ENCODE data around the gene SH2D3C. TPM values are rescaled to one million over a fixed set of nuclear protein-coding genes. Genes with fewer than 3 reads are reported as not detected.

SH2D3C gene
- total RNA-seq, 1 experiment from 2014 or later = 0.79 TPM

- Histone ChIP-seq H3K79me2 (ENCODE audit: low read depth) (no peaks in the 10 kb centered on the region), H3K27me3 (ENCODE audit: insufficient read depth, low read depth) (no peaks in the 10 kb centered on the region), H2AFZ (peak overlapping the region; percentile 82), H3K4me2 (peak overlapping the region; percentile 71), H4K20me1 (ENCODE audit: insufficient read depth) (no peaks in the 10 kb centered on the region), H3K9me2 (ENCODE audit: insufficient read depth) (no peaks in the 10 kb centered on the region), H3K36me3 (ENCODE audit: low read depth) (no peaks in the 10 kb centered on the region), H3K4me1 (replicated peaks; ENCODE audit: insufficient read depth) (peaks cover 4% of the 10 kb centered on the region), H3F3A (ENCODE audit: insufficient read depth, low read depth) (no peaks in the 10 kb centered on the region; the same call in 1 of the 2 replicates), H3K4me3 (peak overlapping the region; percentile 40; the same call in 1 of the 2 replicates), H3K9me3 (ENCODE audit: insufficient read depth, low read depth) (no peaks in the 10 kb centered on the region), H3K27ac (no peak overlapping the region)
- no peak for TF ChIP-seq CTCF (conservative IDR thresholded peaks at IDR 0.05)
- TF ChIP-seq EZH2 (IDR thresholded peaks at IDR 0.05; ENCODE audit: low read depth) = no peak
- TSS peak; percentile 89 for BruUV-seq (replicated peaks)
- DNase-seq = peak; percentile 88 to 97
- ChIA-PET POLR2A (ENCODE audit: unreplicated experiment) (no interaction called here), CTCF (no interaction called here)
- intact Hi-C loops (cut with micrococcal nuclease; ENCODE audit: unreplicated experiment) = no loop called here
Measured at GRCh38 chr9:127698985-127699670, 79.3 kb downstream of the SH2D3C start.

- ChIA-PET CTCF (interaction anchor here (0.6 kb wide), 1 partner anchor 180 kb away, joined by 3 read pairs; no protein-coding TSS in a partner anchor), POLR2A (ENCODE audit: unreplicated experiment) (no interaction called here)
- H3K27ac ChIP-seq = no peak overlapping the region
- peaks cover 4% of the 10 kb centered on the region for H3K4me1 ChIP-seq (replicated peaks; ENCODE audit: insufficient read depth)
- no peaks in the 10 kb centered on the region for H3K27me3 ChIP-seq (ENCODE audit: insufficient read depth, low read depth)
- H4K20me1 ChIP-seq (ENCODE audit: insufficient read depth) = no peaks in the 10 kb centered on the region
- no peak overlapping the region for H2AFZ ChIP-seq
- no peaks in the 10 kb centered on the region for H3K79me2 ChIP-seq (ENCODE audit: low read depth)
- H3K4me2 ChIP-seq = no peak overlapping the region
- no peak for DNase-seq
- intact Hi-C loops (cut with micrococcal nuclease; ENCODE audit: unreplicated experiment) = no loop called here
- H3F3A ChIP-seq (ENCODE audit: insufficient read depth, low read depth) = no peaks in the 10 kb centered on the region; the same call in 1 of the 2 replicates
- TF ChIP-seq CTCF (conservative IDR thresholded peaks at IDR 0.05) (no peak), EZH2 (IDR thresholded peaks at IDR 0.05; ENCODE audit: low read depth) (no peak)
- H3K9me3 ChIP-seq (ENCODE audit: insufficient read depth, low read depth) = no peaks in the 10 kb centered on the region
- H3K9me2 ChIP-seq (ENCODE audit: insufficient read depth) = no peaks in the 10 kb centered on the region
- H3K4me3 ChIP-seq = no peak overlapping the region
- no TSS peak for BruUV-seq (replicated peaks)
- H3K36me3 ChIP-seq (ENCODE audit: low read depth) = no peaks in the 10 kb centered on the region
Measured at GRCh38 chr9:127698386-127698785, 80.1 kb downstream of the SH2D3C start.

GRCh38 chr9:127697575-127697974, 80.9 kb downstream of the SH2D3C start:
- intact Hi-C loops (cut with micrococcal nuclease; ENCODE audit: unreplicated experiment) = no loop called here
- Histone ChIP-seq H4K20me1 (ENCODE audit: insufficient read depth) (no peaks in the 10 kb centered on the region), H3F3A (ENCODE audit: insufficient read depth, low read depth) (no peaks in the 10 kb centered on the region; the same call in 1 of the 2 replicates), H3K9me3 (ENCODE audit: insufficient read depth, low read depth) (no peaks in the 10 kb centered on the region), H3K4me3 (no peak overlapping the region), H2AFZ (no peak overlapping the region), H3K36me3 (ENCODE audit: low read depth) (no peaks in the 10 kb centered on the region), H3K4me2 (no peak overlapping the region), H3K9me2 (ENCODE audit: insufficient read depth) (no peaks in the 10 kb centered on the region), H3K27ac (no peak overlapping the region), H3K4me1 (replicated peaks; ENCODE audit: insufficient read depth) (peaks cover 4% of the 10 kb centered on the region), H3K79me2 (ENCODE audit: low read depth) (no peaks in the 10 kb centered on the region), H3K27me3 (ENCODE audit: insufficient read depth, low read depth) (no peaks in the 10 kb centered on the region)
- no TSS peak for BruUV-seq (replicated peaks)
- ChIA-PET CTCF (interaction anchor here (0.6 kb wide), 1 partner anchor 181 kb away, joined by 3 read pairs; no protein-coding TSS in a partner anchor), POLR2A (ENCODE audit: unreplicated experiment) (no interaction called here)
- no peak for DNase-seq
- TF ChIP-seq CTCF (conservative IDR thresholded peaks at IDR 0.05) = no peak
